ENCODE data around the gene SLC44A1. TPM values are rescaled to one million over a fixed set of nuclear protein-coding genes. Genes with fewer than 3 reads are reported as not detected.
A peak's percentile ranks its signal among the peaks of the same experiment; 100 is the strongest.

SLC44A1 gene
- total RNA-seq, 1 donor from 2014 or later, result 55.2 TPM

- intact Hi-C loops (cut with DNase I), result no loop called here
- ATAC-seq, result no peak
- no peaks in the 10 kb centered on the region for H3K27me3 ChIP-seq (ENCODE audit: low read depth)
Observed at GRCh38 chr9:105331755-105332154, 87.3 kb downstream of the SLC44A1 start.

GRCh38 chr9:105332471-105332870 lies 88.0 kb downstream of the SLC44A1 start:
- ATAC-seq, result no peak
- peaks cover 15% of the 10 kb centered on the region for H3K36me3 ChIP-seq
- peaks cover 19% of the 10 kb centered on the region for H3K4me1 ChIP-seq
- H3K27ac ChIP-seq, result no peak overlapping the region
- no peak for DNase-seq
- no peaks in the 10 kb centered on the region for H3K27me3 ChIP-seq (ENCODE audit: low read depth)
- intact Hi-C loops (cut with DNase I), result no loop called here
- no peak for TF ChIP-seq CTCF (IDR thresholded peaks at IDR 0.05)
- no peak overlapping the region for H3K4me3 ChIP-seq
- no peaks in the 10 kb centered on the region for H3K9me3 ChIP-seq

More at GRCh38 chr9:105331755-105332154, 87.3 kb downstream of the SLC44A1 start:
- H3K4me3 ChIP-seq, result no peak overlapping the region
- no peak for DNase-seq
- no peak for TF ChIP-seq CTCF (IDR thresholded peaks at IDR 0.05)
- H3K4me1 ChIP-seq, result peaks cover 19% of the 10 kb centered on the region
- H3K36me3 ChIP-seq, result peaks cover 9% of the 10 kb centered on the region
- H3K27ac ChIP-seq, result no peak overlapping the region
- no peaks in the 10 kb centered on the region for H3K9me3 ChIP-seq

GRCh38 chr9:105333076-105333475 lies 88.6 kb downstream of the SLC44A1 start:
- Histone ChIP-seq H3K27me3 (ENCODE audit: low read depth) (no peaks in the 10 kb centered on the region), H3K27ac (no peak overlapping the region), H3K4me3 (no peak overlapping the region), H3K36me3 (peaks cover 18% of the 10 kb centered on the region), H3K4me1 (peaks cover 19% of the 10 kb centered on the region), H3K9me3 (no peaks in the 10 kb centered on the region)
- intact Hi-C loops (cut with DNase I), result no loop called here
- DNase-seq, result no peak
- TF ChIP-seq CTCF (IDR thresholded peaks at IDR 0.05), result no peak
- no peak for ATAC-seq

GRCh38 chr9:105333811-105334210 lies 89.4 kb downstream of the SLC44A1 start:
- Histone ChIP-seq H3K27me3 (ENCODE audit: low read depth) (no peaks in the 10 kb centered on the region), H3K9me3 (no peaks in the 10 kb centered on the region), H3K36me3 (peaks cover 18% of the 10 kb centered on the region), H3K4me1 (peaks cover 19% of the 10 kb centered on the region), H3K27ac (no peak overlapping the region), H3K4me3 (no peak overlapping the region)
- ATAC-seq, result no peak
- no peak for TF ChIP-seq CTCF (IDR thresholded peaks at IDR 0.05)
- intact Hi-C loops (cut with DNase I), result no loop called here
- no peak for DNase-seq

GRCh38 chr9:105338308-105338707 lies 93.9 kb downstream of the SLC44A1 start:
- intact Hi-C loops (cut with DNase I), result no loop called here
- no peak overlapping the region for H3K27ac ChIP-seq
- DNase-seq (no peak), ATAC-seq (peak; percentile 19 to 37)
- no peaks in the 10 kb centered on the region for H3K27me3 ChIP-seq (ENCODE audit: low read depth)
- no peak for TF ChIP-seq CTCF (IDR thresholded peaks at IDR 0.05)
- peaks cover 18% of the 10 kb centered on the region for H3K36me3 ChIP-seq
- no peak overlapping the region for H3K4me3 ChIP-seq
- peaks cover 20% of the 10 kb centered on the region for H3K4me1 ChIP-seq
- no peaks in the 10 kb centered on the region for H3K9me3 ChIP-seq

GRCh38 chr9:105339849-105340248 lies 95.4 kb downstream of the SLC44A1 start:
- intact Hi-C loops (cut with DNase I), result no loop called here
- peaks cover 18% of the 10 kb centered on the region for H3K36me3 ChIP-seq
- H3K27me3 ChIP-seq (ENCODE audit: low read depth), result no peaks in the 10 kb centered on the region
- no peak for ATAC-seq
- H3K27ac ChIP-seq, result no peak overlapping the region
- no peak for TF ChIP-seq CTCF (IDR thresholded peaks at IDR 0.05)
- DNase-seq, result no peak
- peaks cover 15% of the 10 kb centered on the region for H3K4me1 ChIP-seq
- H3K4me3 ChIP-seq, result no peak overlapping the region
- H3K9me3 ChIP-seq, result no peaks in the 10 kb centered on the region
